ENCODE data around the gene TMEM131.

DNA sequence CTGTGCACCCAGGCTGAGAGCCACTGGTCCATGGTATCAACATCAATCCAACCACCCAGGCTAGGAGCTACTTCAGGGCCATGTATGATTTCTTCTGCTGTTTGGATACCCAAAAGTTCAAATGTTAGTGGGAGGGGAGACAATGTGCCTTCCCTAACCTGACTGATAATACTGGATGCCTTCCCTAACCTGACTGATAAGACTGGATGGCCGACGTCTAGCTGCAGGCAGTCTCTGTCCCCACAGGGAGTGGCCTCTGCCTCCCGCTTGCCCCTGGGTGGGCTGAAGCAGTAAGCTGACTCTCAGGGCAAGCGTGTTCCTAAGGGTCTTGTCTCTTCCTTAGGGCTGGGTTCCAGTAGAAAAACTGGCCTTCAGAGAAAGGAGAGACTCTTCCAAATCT lies 216.6 kb downstream of the TMEM131 start:
- TF ChIP-seq KDM1A (IDR thresholded peaks at IDR 0.05; ENCODE audit: borderline replicate concordance) (no peak), BACH1 (IDR thresholded peaks at IDR 0.05; ENCODE audit: borderline replicate concordance) (no peak), RBBP5 (conservative IDR thresholded peaks at IDR 0.05) (no peak), EZH2 (IDR thresholded peaks at IDR 0.05; ENCODE audit: borderline replicate concordance, control insufficient read depth, low read depth, low read length) (no peak), CREB1 (IDR thresholded peaks at IDR 0.05; ENCODE audit: low read depth) (no peak), POLR2A (IDR thresholded peaks at IDR 0.05; ENCODE audit: low read depth, low read length) (no peak), CEBPB (IDR thresholded peaks at IDR 0.05; ENCODE audit: borderline replicate concordance in 1 of 2, low read depth in 2 of 2, low read length in 2 of 2) (no peak), MTA2 (IDR thresholded peaks at IDR 0.05; ENCODE audit: low read depth) (no peak), NRF1 (conservative IDR thresholded peaks at IDR 0.05; ENCODE audit: low read depth, low read length) (no peak), CHD4 (IDR thresholded peaks at IDR 0.05) (no peak)
- TF ChIP-seq, protein P1, sequence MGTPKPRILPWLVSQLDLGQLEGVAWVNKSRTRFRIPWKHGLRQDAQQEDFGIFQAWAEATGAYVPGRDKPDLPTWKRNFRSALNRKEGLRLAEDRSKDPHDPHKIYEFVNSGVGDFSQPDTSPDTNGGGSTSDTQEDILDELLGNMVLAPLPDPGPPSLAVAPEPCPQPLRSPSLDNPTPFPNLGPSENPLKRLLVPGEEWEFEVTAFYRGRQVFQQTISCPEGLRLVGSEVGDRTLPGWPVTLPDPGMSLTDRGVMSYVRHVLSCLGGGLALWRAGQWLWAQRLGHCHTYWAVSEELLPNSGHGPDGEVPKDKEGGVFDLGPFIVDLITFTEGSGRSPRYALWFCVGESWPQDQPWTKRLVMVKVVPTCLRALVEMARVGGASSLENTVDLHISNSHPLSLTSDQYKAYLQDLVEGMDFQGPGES (IDR thresholded peaks at IDR 0.05), result no peak
- TF ChIP-seq, protein P2, sequence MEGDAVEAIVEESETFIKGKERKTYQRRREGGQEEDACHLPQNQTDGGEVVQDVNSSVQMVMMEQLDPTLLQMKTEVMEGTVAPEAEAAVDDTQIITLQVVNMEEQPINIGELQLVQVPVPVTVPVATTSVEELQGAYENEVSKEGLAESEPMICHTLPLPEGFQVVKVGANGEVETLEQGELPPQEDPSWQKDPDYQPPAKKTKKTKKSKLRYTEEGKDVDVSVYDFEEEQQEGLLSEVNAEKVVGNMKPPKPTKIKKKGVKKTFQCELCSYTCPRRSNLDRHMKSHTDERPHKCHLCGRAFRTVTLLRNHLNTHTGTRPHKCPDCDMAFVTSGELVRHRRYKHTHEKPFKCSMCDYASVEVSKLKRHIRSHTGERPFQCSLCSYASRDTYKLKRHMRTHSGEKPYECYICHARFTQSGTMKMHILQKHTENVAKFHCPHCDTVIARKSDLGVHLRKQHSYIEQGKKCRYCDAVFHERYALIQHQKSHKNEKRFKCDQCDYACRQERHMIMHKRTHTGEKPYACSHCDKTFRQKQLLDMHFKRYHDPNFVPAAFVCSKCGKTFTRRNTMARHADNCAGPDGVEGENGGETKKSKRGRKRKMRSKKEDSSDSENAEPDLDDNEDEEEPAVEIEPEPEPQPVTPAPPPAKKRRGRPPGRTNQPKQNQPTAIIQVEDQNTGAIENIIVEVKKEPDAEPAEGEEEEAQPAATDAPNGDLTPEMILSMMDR (IDR thresholded peaks at IDR 0.05 in 2 of 3, conservative IDR thresholded peaks at IDR 0.05 in 1 of 3; ENCODE audit: control insufficient read depth in 2 of 3, extremely low read depth in 1 of 3, insufficient read depth in 1 of 3, low read depth in 3 of 3, low read length in 3 of 3), result no peak
- TF ChIP-seq, protein P3, sequence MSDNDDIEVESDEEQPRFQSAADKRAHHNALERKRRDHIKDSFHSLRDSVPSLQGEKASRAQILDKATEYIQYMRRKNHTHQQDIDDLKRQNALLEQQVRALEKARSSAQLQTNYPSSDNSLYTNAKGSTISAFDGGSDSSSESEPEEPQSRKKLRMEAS (IDR thresholded peaks at IDR 0.05; ENCODE audit: low read depth, low read length), result no peak
- TF ChIP-seq, protein P4, sequence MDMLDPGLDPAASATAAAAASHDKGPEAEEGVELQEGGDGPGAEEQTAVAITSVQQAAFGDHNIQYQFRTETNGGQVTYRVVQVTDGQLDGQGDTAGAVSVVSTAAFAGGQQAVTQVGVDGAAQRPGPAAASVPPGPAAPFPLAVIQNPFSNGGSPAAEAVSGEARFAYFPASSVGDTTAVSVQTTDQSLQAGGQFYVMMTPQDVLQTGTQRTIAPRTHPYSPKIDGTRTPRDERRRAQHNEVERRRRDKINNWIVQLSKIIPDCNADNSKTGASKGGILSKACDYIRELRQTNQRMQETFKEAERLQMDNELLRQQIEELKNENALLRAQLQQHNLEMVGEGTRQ (IDR thresholded peaks at IDR 0.05; ENCODE audit: borderline replicate concordance, low read depth, low read length), result no peak

Measured in GM12878 (cell line).